GM19438 (cell line): ENCODE measurements around the gene TMEM72.
A peak's percentile ranks its signal among the peaks of the same experiment; 100 is the strongest.

Experiments
- ATAC-seq: cut with Tn5 transposase; IDR thresholded peaks from one replicate; pipeline ENCODE4 v1.9.1; 2021; ENCODE audit warnings: low read depth; ENCODE audit not compliant: unreplicated experiment

TMEM72 gene

DNA sequence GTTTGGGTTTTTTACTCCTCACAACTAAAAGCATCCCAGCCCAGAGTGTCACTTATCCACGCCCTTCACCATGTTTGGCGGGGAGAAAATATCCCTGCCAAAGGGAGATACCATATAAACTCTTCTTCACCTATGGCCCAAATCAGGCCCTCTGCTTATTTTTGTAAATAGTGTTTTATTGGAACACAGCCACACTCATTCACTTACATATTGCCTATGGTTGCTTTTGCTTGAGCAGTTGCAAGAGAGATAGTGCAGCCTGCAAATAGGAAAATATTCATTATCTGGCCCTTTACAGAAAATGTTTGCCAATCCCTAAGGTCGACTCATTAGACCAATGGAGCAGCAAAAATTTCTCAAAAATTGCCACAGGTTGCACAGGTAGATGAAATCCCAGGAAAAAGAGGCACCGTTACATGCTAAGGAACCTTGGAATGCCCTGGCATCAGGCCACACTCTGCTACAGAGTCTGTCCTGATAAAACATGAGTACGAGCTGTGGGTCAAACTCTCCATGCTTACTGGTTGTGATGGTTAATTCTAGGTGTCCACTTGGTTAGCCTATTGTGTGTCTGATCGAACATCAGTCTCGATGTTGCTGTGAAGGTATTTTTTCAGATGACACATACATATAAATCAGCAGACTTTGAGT lies 40.6 kb downstream of the TMEM72 start:
- no peak for ATAC-seq

DNA sequence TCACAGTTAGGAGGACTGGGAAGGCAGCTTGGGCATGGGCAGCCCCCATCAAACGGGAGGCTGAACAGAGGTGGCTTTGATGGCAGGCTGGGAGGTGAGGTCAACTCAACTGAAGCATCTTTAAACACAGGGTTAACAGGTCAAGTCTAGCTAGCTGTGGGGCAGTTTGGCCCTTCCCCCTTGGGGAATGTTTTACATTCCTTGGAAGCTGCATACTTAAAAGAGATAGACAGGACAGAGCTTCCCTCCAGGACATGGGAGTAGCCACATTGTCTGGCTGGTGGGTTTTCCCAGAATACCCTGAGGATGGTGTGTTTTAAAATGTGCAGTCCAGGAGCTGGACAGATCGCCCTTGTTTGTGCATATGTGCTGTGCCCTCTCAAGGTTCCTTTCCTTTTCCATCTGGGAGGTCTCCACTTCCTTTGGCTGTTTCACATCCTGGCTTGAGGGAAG lies 41.7 kb downstream of the TMEM72 start:
- no peak for ATAC-seq

DNA sequence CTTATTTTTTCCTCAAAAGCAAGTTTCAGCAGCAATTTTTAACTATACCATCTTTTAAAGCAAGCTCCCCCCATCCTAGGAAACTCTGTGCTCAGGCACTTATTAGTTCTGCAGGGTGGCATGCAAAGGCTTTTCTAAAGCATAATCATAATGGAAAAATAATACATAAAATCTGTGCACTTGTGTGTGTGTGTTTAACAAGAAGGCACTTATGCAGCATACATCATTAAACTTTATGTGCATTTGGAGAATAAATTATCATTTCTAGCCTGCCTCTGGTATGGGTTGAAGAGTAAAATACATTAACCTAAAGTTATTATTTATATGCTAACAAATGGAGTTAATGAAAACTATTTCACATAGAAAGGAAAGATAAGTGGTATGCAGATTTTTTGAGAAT lies 42.9 kb downstream of the TMEM72 start:
- no peak for ATAC-seq

DNA sequence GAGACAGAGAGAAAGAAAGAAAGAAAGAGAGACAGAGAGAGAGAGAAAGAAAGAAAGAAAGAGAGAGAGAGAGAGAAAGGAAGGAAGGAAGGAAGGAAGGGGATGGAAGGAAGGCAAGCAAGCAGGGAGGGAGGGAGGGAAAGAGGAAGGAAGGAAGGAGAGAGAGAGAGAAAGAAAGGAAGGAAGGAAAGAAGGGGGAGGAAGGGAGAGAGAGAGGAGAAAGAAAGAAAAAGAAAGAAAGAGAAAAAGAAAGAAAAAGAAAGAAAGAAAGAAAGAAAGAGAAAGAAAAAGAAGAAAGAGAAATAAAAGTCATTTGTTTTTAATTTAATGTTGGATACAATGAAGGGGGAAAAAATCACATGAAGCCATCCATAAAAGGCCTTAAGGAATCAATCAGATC lies 43.8 kb downstream of the TMEM72 start:
- ATAC-seq, result no peak

DNA sequence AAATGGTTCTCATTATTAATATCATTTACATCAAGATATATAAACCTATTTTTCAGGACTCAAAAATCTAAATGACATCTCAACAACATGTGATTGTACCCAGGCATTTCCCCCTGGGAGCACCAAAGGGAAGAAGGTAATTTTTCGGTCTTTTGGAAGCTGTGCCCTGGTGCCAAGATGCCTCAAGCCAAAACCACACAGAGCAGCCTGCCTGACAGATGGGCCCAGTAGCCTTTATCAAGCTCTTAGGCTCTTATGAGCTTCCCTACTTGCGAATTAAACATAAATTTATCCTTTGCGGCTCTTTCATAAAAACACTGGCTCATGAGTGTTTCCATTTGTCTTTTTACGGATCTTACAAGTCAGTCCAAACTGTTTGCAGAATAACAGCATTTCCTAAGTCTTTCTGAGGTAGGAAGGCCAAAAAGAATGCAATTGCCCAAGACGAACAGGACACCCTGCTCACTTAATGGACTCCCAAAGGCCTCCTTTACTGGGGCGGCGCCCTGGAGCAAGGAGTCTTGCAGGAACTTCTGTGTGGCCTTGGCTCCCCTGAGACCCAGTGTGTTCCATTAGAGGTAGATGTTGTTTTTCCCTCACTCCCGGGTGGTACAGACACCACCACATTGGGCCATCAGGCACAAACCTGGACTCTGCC lies 44.4 kb downstream of the TMEM72 start:
- no peak for ATAC-seq

DNA sequence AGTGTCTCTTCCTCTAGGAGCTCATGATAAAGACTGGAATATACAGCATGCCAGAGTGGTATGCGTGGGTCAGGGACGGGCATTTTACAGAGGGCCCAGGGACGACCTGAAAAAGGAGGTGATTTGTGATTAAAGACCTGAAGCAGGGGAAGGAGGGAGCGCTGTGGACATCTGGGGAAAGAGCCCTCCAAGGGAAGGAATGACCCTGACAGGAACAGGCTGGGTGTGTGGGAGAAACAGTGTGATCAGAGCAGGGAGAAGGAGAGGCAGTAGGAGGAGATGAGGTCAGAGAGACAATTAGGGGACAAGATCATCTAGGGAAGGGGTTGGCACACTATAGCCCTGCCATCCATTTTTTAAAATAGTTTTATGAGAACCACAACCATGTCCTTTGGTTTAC lies 45.1 kb downstream of the TMEM72 start:
- no peak for ATAC-seq

DNA sequence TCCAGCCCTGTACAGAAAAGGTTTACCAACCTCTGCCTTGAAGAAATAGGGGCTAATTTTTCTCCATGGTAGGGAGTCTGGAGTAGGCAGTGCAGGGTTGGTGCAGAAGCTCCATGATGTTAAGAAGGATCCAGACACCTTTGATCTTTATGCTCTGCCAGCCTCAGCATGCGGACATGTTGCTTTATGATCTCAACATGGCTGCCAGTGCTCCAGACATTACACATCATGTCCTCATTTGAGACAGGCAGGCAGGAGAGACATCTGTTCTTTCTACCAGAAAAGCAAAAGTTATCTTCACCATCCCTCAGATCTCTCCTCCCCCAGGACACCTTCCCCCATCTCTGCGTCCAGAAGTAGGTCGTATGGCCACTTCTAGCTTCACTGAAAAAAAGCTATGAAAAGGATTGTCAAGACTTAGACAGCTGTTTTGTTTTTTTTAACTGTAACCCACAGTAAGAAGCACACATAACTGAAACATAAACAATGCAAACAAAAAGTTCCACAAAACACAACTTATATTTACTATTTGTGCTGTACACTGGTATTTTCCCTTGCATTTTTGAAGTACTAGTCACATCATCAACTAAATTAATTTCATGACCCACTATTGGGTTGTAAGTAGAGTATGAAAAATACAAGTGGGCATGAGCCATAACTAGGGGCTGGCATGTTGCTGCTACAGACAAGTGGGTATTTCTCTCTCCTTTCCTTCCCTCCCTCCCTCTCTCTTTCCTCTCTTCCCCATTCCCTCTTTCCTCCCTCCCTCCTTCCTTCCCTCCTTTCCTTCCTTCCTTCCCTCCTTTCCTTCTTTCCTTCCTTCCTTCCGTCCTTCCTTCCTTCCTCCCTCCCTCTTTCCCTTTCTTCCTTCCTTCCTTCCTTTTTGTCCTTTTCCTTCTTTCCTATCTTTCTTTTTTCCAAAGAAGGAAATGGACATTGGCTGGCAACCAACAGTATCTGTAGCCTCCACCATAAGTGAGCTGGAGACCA lies 45.9 kb downstream of the TMEM72 start:
- ATAC-seq, result no peak

DNA sequence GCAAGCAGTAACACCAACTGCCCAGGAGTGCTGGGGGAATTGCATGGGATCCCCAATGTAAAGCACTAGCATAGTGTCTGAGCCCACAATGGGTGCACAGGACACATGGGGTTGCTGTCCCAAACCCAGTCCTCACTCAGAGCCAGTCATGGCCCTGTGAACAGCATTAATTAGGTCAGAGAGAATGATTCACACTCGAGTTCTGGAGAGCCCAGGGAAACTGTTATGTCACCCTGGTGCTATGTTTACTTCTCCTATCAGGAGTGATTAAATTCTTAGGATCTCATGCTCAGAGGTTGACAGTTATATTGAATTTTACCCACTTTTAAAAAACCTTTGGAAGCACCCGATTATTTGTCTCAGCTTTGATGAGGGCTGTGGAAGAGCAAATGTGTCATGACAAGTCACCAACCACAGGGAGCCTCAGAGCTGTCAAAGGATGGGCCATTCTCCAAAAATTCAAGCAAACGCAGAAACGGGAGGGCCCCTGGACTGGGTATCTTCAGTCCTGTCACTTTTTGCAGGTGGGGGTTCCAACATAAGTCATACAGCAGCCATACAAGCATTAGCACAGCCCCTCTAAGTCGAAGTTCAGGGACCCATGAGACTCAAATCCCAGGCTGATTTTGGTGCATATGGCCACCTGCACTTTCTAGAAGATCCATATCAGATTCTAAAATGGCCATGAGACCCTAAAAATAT lies 47.2 kb downstream of the TMEM72 start:
- ATAC-seq, result no peak

DNA sequence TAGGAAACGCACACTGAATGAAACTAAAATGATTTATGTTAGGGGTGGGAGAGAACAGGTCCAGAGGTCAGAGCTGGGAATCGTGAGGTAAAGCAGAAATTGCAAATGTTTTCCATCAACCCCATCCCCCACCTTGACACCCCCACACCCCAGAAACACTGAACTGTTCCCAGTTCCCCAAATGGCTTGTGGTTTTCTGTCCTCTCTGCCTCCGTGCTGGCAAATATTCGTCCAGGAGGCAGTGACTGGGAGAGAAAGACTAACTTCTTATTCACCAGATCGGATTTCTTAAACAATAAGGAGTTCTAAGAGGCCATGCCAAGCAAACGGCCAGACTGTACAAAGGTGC lies 47.7 kb downstream of the TMEM72 start:
- ATAC-seq, result no peak

DNA sequence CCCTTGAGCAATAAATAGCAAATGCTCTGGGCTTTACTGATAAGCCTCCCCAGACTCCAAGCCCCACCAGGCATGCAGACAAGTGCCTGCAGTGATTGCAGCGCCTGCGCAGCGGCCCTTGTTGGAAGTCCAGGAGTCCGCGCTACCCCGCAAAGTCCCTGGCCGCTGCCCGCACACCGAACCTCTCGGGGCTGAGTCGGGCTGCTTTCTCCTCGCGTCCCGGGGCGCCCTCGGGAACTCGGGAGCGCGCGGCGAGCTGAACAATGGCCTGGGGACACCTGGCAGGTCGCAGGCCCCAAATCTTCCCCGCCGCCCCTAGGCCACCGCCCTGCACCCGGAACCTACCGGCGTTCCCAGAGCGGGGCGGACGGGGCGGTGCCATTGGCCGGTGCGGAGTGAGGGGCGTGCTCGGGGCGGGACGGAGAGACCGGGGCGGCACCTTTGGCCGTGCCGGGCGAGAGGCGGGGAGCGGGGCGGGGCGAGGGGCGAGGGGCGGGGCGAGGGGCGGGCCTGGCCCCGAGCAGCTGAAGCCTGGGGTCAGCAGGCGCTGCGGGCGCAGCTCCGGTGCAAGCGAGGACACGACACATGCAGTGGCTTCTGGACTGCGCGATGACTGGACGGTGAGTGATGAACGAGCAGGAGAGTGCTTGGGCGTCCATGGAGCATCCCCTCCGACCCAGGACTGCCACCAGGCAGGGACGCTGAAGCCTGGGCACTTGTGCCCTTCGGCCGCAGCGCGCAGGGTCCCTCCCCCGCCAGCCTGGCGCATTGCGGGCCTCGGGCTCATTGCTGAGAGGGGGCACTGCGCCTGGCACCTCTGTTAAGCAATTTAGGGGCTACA lies 48.3 kb downstream of the TMEM72 start, which contains the start of gene RASSF4:
TSS of gene RASSF4 (plus strand) at position 556 of the 841 bp plus-strand sequence. CDS start 10,401 bp downstream, outside the sequence.
- peak; percentile 89 for ATAC-seq

DNA sequence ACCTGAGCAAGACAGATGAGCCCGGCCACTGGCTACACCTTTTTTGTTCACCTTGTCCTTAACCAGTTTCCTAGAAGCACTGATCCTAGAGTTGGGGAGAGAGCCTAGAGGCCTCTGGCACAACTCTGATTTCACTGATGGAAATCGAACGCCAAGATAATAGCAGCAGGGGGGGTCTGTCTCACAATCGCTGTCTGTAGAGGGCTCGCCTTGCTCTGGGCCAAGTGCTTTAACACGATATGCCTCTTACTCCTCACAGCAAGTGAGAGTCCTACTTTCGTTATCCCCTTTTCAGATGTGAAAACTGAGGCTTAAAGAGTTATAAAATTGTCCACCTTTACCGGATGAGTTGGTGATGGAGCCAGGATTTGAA lies 48.9 kb downstream of the TMEM72 start:
- ATAC-seq, result no peak

DNA sequence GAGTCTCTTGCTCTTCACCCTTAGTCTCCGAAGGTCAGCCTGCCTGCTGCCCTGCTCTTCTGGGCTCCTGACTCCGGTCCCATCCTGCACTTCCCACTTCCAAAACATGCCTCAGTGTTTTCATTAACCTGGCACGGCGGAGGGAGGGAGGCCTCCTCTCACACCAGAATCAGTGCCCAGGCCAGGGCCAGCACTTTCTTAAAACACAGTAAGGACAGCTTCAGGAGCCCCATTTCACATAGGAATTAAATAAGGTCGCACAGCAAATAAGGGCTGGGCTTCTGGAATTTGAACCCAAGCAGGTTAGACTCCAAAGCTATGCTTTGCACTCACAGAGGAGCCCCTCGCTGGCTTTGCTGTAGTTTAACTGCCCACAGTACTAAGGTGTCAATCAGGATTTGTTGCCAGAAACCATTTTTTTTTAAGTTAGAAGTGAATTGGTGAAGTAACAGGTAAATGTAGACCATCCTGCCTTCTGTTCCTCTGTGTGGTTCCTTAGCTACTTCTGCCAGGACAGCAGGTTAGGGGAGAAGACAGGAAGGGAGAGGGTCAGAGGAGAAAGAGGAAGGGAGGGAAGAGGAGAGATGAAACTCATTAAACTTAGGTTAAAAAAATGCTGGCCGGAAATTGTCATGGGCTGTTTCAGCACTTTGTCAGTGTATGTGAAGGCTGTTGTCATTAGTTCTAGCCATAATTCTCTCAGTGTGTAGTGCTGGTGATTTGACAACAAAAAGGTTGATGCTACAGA lies 49.5 kb downstream of the TMEM72 start:
- ATAC-seq, result no peak

DNA sequence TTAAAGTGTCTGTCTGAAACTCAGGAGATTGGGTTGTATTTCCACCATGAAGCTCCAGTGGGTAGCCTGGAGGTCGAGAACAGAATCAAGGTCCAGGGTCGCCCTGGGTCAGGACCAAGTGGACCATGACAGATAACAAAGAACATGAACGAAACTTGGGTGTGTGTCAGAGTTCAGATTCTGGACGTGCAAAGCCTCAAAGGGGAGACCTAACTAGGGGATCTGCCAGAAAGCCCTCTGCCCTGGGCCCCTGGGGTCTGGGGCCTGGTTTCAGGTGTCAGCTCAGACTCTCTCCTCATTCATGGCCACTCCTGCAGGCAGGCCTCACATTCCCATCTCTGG lies 50.1 kb downstream of the TMEM72 start:
- no peak for ATAC-seq

DNA sequence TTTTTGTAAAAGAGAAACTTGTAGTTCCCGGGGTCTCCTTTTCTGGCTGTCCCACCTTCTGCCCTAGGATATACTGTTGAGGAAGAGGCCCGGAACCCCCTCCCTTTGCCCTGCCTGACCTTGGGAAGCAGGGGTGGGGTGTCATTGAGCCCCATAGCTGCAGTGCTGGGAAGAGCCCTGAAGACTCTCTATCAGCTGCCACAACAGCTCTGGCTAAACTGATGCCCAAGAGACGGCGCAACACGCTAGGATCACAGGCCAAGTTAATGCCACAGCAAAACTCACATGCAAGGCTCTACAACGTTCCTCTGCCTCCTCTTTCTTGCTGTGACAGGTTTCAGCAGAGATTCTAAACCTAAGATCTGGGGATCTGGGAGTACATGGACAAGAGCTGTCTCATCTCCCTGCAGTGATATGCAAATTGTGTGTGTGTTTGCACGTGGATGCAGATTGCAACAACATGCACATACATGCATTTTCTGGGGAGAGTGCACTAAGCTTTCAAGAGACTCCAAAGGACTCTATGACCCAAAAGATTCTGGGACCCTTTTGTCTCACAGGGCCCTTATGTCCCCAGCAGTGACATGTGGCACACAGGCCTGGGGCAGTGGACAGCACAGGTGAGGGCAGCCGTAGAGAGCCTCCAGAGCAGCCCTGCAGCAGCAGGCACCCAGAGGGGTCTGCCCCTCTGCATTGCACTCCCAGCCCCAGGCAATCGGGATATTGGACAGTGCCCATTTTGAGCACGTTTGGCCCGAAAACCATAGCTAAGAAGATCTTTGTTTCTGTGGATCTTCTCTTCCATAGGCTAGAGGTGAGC lies 51.0 kb downstream of the TMEM72 start:
- no peak for ATAC-seq

DNA sequence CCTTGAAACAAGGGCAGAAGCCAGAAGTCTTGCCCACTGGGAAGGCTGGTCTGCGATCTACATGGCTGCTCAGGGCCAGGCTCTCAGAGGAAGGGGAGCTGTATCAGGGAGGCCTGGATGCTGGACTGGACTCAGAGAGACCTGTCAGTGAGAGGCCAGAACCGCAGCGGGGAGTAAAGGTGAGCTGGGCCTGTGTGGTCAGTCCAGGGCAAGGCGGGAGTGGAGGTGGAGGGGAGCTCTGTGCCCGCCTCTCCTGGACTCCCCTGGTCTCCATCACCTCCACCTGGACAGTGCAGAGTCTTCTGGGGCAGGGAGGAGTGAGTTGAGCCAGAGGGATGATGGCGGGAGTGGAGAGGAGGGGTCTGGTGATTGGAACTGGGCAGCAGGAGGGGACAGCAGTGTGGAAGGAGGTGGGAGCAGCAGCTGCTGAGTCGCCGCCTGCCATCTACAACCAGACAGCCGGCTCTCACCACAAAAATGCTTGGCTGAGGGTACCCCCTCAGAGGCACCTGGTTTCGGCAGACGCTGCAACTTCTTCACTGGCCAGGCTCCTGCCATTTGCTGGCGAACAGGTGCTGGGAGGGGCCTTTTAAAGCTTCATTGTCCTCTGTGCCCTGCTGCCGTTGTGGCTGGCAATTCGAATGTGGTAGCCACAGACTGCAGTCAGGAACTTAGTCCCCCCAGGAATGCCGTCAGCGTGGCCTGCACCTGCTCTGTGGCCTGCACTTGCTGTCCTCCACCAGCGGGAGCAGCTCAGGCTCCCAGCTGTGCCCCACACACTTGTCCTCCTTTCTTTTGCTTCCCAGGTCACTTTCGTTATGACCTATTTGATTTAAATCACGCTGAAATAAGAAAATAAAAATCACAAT lies 52.0 kb downstream of the TMEM72 start:
- no peak for ATAC-seq

DNA sequence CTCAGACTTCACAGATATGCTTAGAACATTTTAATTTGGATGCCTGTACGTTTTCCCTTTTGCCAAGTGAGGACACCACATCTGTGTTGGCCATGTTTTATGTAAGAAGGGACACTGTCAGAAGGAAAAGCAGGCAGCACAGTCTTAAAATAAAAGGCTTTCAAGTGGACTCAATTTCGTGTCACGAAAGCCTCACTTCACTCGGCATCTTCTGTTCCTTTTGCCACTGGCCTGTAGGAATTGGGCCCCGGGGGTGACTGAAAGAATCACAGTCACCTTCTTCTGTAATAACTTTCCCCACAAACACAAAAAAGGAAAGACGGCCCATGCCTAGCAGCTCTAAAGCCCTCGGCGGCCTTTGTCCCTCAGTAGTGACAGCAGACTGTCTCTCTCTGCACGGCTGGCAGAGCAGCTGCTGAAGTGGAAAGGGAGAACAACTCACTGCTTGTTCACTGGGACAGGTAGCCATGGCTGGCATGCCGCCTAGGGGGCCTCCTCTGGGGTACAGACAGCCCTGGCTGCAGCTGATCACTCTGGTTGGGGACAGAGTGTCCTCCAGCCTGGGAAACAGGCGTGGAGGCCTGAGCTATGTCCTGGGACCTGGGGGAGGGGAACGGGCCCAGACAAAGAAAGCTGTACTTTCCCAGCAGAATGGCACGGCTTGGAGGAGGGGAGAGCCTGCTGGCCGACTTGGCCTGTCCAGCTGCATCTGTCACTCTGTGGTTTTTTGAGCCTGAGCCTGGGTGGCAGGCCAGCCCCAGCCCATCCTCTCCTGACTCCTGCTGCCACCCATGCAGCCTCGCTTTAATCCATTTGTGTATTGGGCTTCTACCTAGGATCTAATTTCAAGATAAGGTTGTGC lies 52.9 kb downstream of the TMEM72 start:
- no peak for ATAC-seq

DNA sequence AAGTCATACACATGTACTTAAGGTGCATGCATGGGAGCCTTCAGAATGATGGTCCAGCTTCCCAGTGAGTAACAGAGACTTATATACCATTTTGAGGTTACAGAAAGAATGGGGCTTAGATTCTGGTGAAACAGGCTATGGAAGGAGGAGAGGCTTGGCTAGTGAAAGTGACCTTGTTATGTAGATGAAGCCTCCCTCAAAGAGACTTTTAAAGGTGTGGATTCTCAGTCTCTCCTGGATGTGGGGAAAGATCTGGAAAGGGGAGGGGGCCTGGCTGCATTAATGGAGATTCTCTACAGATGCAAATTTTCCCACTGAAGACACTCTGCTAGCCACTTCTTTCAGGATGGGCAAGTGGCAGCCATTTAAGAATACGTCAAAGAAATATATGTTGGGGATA lies 54.0 kb downstream of the TMEM72 start:
- no peak for ATAC-seq
